Adrenal gland (tissue), 12 donors: ENCODE data around the gene ISOC1. TPM values are rescaled to one million over a fixed set of nuclear protein-coding genes. Genes with fewer than 3 reads are reported as not detected.

Experiments
- DNase-seq, 7 donors: peaks; one replicate each; pipeline ENCODE4 v3.0.0-alpha.2; 2019 to 2020
- H3K27ac ChIP-seq, 5 donors: fragments of 200-600 bp; sonication (generic) in 4 of 5; 1 replicate in 3 of 5; 2 replicates in 2 of 5; pipeline versions ENCODE4 v1.5.1 to v1.8.0; 2016 to 2020; ENCODE audit warnings: mild to moderate bottlenecking in 1 of 5
- H3K27me3 ChIP-seq: fragments of 200-600 bp; 2 replicates; pipeline ENCODE4 v1.8.0; 2021
- H3K36me3 ChIP-seq, 2 donors: fragments of 200-600 bp; replicated peaks in 1 of 2; 1 replicate in 1 of 2; 2 replicates in 1 of 2; pipeline versions ENCODE4 v1.5.1 to v1.8.0; 2018 to 2022
- H3K4me1 ChIP-seq, 2 donors: fragments of 200-600 bp; replicated peaks in 1 of 2; 1 replicate in 1 of 2; 2 replicates in 1 of 2; pipeline versions ENCODE4 v1.5.1 to v1.8.0; 2018 to 2021
- H3K4me3 ChIP-seq, 4 donors: fragments of 200-600 bp; sonication (generic) in 3 of 4; one replicate each; pipeline ENCODE4 v1.5.1; 2016 to 2018
- H3K9me3 ChIP-seq, 3 donors: fragments of 200-600 bp; sonication (generic) in 1 of 3; replicated peaks in 1 of 3; 1 replicate in 2 of 3; 2 replicates in 1 of 3; pipeline versions ENCODE4 v1.5.1 to v1.8.0; 2016 to 2021
- POLR2A ChIP-seq, 2 donors: fragments of 450-650 bp; IDR thresholded peaks; one replicate each; pipeline ENCODE4 v1.6.1; 2017; ENCODE audit warnings: antibody characterized with exemption in 2 of 2, mild to moderate bottlenecking in 2 of 2, moderate library complexity in 1 of 2
- WGBS, 4 donors: extraction: QIAGEN DNeasy Blood & Tissue Kit in 2 of 4; methylation state at CpG; one replicate each; pipeline versions ENCODE4 v1.1.5 to v1.1.7; 2013 to 2017; 5-methylcytosine and 5-hydroxymethylcytosine counted together
- intact Hi-C, 2 donors: fragments of 100-400 bp; cut with DNase I; formaldehyde crosslinking; loops; one replicate each; pipeline versions ENCODE4 v1.14.1 to v1.15.0; 2022 to 2023
- polyA plus RNA-seq, 3 donors: library from polyadenylated mRNA; stranded (reverse); fragments of 200-250 nt in 2 of 3; fragments of 350-450 nt in 1 of 3; fragmentation: Illumina TruSeq in 1 of 3; extraction: RNeasy Lipid Tissue Mini Kit (QIAGEN cat#74804) in 1 of 3; gene quantifications; one replicate each; pipeline ENCODE4 v1.2.3, GENCODE V29; 2013 to 2014
- total RNA-seq, 9 donors: library from RNA; depleted of rRNA in 4 of 9; stranded (reverse); fragments of >200 nt in 4 of 9; fragments of 120-200 nt in 1 of 9; fragmentation: NEBNext Ultra II Directional in 1 of 9; extraction: Animal tissue kit (Norgen Biotek cat#: 25700) in 1 of 9; gene quantifications; one replicate each; pipeline versions ENCODE4 v1.1.0 to v1.2.4, GENCODE V29; 2013 to 2023
- TF ChIP-seq, protein P1 (sequence below), 6 experiments: fragments of 450-650 bp in 4 of 6; fragments of 200-600 bp in 2 of 6; sonication (generic) in 1 of 6; IDR thresholded peaks; 1 replicate in 5 of 6; 2 replicates in 1 of 6; pipeline versions ENCODE4 v1.5.1 to v1.8.0; 2016 to 2021; ENCODE audit warnings: antibody characterized with exemption in 6 of 6, mild to moderate bottlenecking in 2 of 6, moderate library complexity in 1 of 6
- donor health status: healthy with polysubstance abuse.
- donor health status: Bipolar disorder and iron deficiency.
- donor health status: DM: yes; HTN: yes; CAD: no.
- donor health status: DM: no; HTN: no; CAD: no.
- donor health status: DM: no; HTN: no; CAD: no.
- donor health status: DM: yes; HTN: yes; CAD: no.

Gene ISOC1
- total and polyA plus RNA-seq, 12 donors, result 7.6 to 56.6 (median 34.6) TPM

DNA sequence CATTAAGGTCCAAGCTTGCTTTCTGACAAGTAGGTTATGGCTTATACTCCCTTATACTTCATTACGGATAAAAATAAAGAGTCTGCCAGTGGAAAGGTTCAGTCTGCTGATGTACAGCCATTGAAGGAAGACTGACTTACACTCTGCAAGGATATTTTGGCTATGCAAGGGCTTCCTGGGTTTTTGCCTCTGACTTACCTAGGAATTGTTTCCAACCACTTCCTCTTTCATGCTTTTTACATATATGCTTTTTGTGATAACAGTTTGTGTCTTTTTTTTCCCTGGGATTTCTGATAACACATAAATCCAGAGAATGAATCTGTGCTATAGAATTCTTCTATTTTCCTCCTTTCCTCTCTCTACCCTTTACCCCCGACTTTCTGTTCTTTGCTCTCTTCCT lies 16.8 kb downstream of the ISOC1 start:
- 77 to 93% (median 86%) methylated on average over 2 of the region's 2 CpGs for WGBS, 4 donors
- H3K27me3 ChIP-seq, result no peaks in the 10 kb centered on the region
- peaks cover 0 to 4% of the 10 kb centered on the region in 2 donors for H3K4me1 ChIP-seq
- H3K4me3 ChIP-seq, result no peak overlapping the region
- TF ChIP-seq, protein P1, sequence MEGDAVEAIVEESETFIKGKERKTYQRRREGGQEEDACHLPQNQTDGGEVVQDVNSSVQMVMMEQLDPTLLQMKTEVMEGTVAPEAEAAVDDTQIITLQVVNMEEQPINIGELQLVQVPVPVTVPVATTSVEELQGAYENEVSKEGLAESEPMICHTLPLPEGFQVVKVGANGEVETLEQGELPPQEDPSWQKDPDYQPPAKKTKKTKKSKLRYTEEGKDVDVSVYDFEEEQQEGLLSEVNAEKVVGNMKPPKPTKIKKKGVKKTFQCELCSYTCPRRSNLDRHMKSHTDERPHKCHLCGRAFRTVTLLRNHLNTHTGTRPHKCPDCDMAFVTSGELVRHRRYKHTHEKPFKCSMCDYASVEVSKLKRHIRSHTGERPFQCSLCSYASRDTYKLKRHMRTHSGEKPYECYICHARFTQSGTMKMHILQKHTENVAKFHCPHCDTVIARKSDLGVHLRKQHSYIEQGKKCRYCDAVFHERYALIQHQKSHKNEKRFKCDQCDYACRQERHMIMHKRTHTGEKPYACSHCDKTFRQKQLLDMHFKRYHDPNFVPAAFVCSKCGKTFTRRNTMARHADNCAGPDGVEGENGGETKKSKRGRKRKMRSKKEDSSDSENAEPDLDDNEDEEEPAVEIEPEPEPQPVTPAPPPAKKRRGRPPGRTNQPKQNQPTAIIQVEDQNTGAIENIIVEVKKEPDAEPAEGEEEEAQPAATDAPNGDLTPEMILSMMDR (IDR thresholded peaks at IDR 0.05), result no peak
- no peak for TF ChIP-seq POLR2A (IDR thresholded peaks at IDR 0.05)
- no peaks in the 10 kb centered on the region for H3K9me3 ChIP-seq
- no peak overlapping the region for H3K27ac ChIP-seq
- H3K36me3 ChIP-seq, result no peaks in the 10 kb centered on the region
- DNase-seq, result no peak
- intact Hi-C loops, result no loop called here

DNA sequence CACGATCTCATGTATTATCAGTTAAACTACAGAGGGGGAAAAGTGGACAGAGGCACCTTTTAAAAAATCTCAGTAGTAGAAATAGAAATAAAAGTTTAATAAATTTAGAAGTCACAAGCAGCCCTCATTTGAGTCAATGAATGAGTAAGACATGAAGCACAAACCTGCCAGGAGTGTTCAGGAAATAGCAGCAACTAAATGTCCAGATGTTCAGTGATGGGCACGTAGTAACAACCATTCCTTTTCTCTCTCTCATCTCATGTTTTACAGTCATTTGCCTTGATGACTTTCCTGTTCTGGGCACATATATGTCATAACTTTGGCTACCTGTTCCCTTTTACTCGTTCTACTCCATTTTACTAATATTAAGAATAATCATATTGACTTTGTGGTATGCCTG lies 17.7 kb downstream of the ISOC1 start:
- no peak overlapping the region for H3K27ac ChIP-seq
- 95 to 97% (median 96%) methylated on average over 3 of the region's 3 CpGs for WGBS, 4 donors
- intact Hi-C loops, result no loop called here
- peaks cover 0 to 4% of the 10 kb centered on the region in 2 donors for H3K4me1 ChIP-seq
- no peaks in the 10 kb centered on the region for H3K36me3 ChIP-seq
- no peaks in the 10 kb centered on the region for H3K27me3 ChIP-seq
- no peaks in the 10 kb centered on the region for H3K9me3 ChIP-seq
- no peak for TF ChIP-seq POLR2A (IDR thresholded peaks at IDR 0.05)
- TF ChIP-seq, protein P1 (IDR thresholded peaks at IDR 0.05), result no peak
- H3K4me3 ChIP-seq, result no peak overlapping the region
- no peak for DNase-seq

DNA sequence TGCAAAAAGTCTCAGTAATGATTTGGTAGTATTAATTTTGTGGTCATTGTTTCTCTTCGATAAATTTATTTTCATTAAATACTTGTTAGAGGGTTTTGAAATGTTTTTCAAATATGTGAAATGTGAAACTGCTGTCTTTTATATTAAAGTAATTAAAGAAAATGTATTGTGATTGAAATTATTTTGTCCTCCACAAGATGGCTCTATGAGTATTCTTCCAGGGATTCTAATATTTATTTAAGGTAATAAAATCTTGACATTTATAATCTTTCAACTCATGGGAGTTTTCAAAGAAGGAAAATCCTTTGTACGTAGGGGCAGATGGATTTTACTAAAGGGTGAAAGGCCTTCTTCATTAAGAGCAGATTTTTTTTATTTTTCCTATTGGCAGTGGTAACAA lies 19.3 kb downstream of the ISOC1 start:
- TF ChIP-seq POLR2A (IDR thresholded peaks at IDR 0.05), result no peak
- TF ChIP-seq, protein P1 (IDR thresholded peaks at IDR 0.05), result no peak
- Histone ChIP-seq H3K36me3 (no peaks in the 10 kb centered on the region), H3K4me3 (no peak overlapping the region), H3K27me3 (no peaks in the 10 kb centered on the region), H3K9me3 (no peaks in the 10 kb centered on the region), H3K27ac (no peak overlapping the region), H3K4me1 (peaks cover 0 to 4% of the 10 kb centered on the region in 2 donors)
- intact Hi-C loops, result no loop called here
- DNase-seq, result no peak
- 69 to 88% (median 78%) methylated on average over 2 of the region's 2 CpGs for WGBS, 4 donors

DNA sequence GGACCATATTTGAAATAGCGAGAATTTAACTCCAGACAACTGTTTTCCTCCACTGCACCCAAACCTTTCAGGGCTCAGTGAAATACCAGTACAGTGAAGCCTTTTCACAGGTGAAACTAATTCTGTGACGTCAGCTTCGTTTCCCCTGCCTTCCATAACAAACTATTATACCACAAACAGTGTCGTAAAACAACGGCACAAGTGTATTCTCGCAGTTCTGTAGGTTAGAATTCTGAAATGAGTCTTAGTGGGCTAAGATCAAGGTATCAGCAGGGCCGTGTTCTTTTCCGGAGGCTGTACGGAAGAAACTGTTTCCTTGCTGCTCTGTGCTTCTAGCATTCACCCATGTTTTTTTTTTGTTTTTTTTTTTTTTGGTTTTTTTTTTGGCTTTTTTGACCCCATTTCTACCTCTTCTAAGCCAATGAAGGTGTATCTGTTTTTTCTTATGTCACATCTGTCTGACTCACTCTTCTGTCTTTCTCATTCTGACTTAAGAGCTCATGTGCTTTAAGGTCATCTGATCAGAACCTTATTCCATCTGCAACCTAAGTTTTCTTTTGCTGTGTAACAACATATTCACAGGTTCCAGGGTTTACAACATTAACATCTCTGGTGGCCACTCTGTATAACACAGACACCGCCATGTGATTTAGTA lies 20.1 kb downstream of the ISOC1 start:
- WGBS, 4 donors, result 94 to 98% (median 96%) methylated on average over 10 of the region's 10 CpGs
- no peaks in the 10 kb centered on the region for H3K9me3 ChIP-seq
- no peak for TF ChIP-seq POLR2A (IDR thresholded peaks at IDR 0.05)
- TF ChIP-seq, protein P1 (IDR thresholded peaks at IDR 0.05), result no peak
- no peaks in the 10 kb centered on the region for H3K36me3 ChIP-seq
- intact Hi-C loops, result no loop called here
- DNase-seq, result no peak
- no peak overlapping the region for H3K4me3 ChIP-seq
- H3K27me3 ChIP-seq, result no peaks in the 10 kb centered on the region
- peaks cover 0 to 4% of the 10 kb centered on the region in 2 donors for H3K4me1 ChIP-seq
- no peak overlapping the region for H3K27ac ChIP-seq
